Stimulated activated CD8-positive, alpha-beta memory T cell treated with anti-CD3 and anti-CD28 coated beads, Interleukin-4, amount 100 ng/mL, for 4 hours (primary cell): Measurements from ENCODE around the gene REST.
A peak's percentile ranks its signal among the peaks of the same experiment; 100 is the strongest.
"Not testable (repeated sequence)": the region's sequence is repeated elsewhere in the genome, so short reads cannot be mapped to it uniquely, and the experiment has no call there.

Experiments
- DNase-seq, 2 donors: peaks; one replicate each; pipeline ENCODE4 v3.0.0-alpha.2; 2020; ENCODE audit warnings: low read depth in 2 of 2, low spot score in 1 of 2

REST gene

GRCh38 chr4:56908206-56909085, 746 bp downstream of the REST start:
- peak; percentile 29 to 44 for DNase-seq

- DNase-seq: no peak
Observed at GRCh38 chr4:56909086-56909894, 1.6 kb downstream of the REST start.

GRCh38 chr4:56910172-56910967, 2.7 kb downstream of the REST start:
- DNase-seq: no peak

GRCh38 chr4:56914336-56914735, 6.6 kb downstream of the REST start:
- DNase-seq: no peak

GRCh38 chr4:56914977-56915376, 7.3 kb downstream of the REST start:
- not testable (repeated sequence) for DNase-seq

- DNase-seq: no peak
Observed at GRCh38 chr4:56927196-56927595, 19.5 kb downstream of the REST start.

GRCh38 chr4:56930638-56931037, 22.9 kb downstream of the REST start:
- no peak for DNase-seq

GRCh38 chr4:56931924-56932323, 24.2 kb downstream of the REST start:
- DNase-seq: no peak

- DNase-seq: no peak
Observed at GRCh38 chr4:56937262-56937661, 29.6 kb downstream of the REST start.

GRCh38 chr4:56939826-56940225, 32.1 kb downstream of the REST start:
- DNase-seq: not testable (repeated sequence)

GRCh38 chr4:56940403-56940802, 32.7 kb downstream of the REST start:
- no peak for DNase-seq

- no peak for DNase-seq
Observed at GRCh38 chr4:56940971-56941370, 33.3 kb downstream of the REST start.

GRCh38 chr4:56941403-56941802, 33.7 kb downstream of the REST start:
- DNase-seq: no peak

GRCh38 chr4:56953680-56954520, 46.2 kb downstream of the REST start:
- no peak for DNase-seq

GRCh38 chr4:56958111-56958517, 50.4 kb downstream of the REST start:
- DNase-seq: no peak

GRCh38 chr4:56959100-56959499, 51.4 kb downstream of the REST start:
- DNase-seq: no peak

GRCh38 chr4:56961107-56961500, 53.4 kb downstream of the REST start:
- no peak for DNase-seq

- no peak for DNase-seq
Observed at GRCh38 chr4:56971383-56971782, 63.7 kb downstream of the REST start.

- no peak for DNase-seq
Observed at GRCh38 chr4:56972389-56972788, 64.7 kb downstream of the REST start.

- no peak for DNase-seq
Observed at GRCh38 chr4:56972809-56973208, 65.1 kb downstream of the REST start.
